ENCODE data around the gene SMC4.

GRCh38 chr3:160368804-160369203 is 30.6 kb upstream of the SMC4 start:
- TF ChIP-seq CTCF (IDR thresholded peaks at IDR 0.05) (no peak), POLR2A (IDR thresholded peaks at IDR 0.05) (no peak)

All from body of pancreas (tissue), 4 donors.